HepG2 (cell line): ENCODE data around the gene ATP5PB.

ENCODE experiments used
- EZH2 ChIP-seq: conservative IDR thresholded peaks from 2 replicates; pipeline ENCODE4 v1.6.1; 2012; ENCODE audit warnings: mild to moderate bottlenecking, low read depth, low read length, moderate library complexity
- JUN ChIP-seq: sonication (generic); formaldehyde crosslinking; IDR thresholded peaks from 2 replicates; pipeline ENCODE4 v1.4.0; 2020; ENCODE audit warnings: mild to moderate bottlenecking, missing genetic modification reagents
- KDM5A ChIP-seq: fragments of 200-600 bp; sonication (generic); IDR thresholded peaks from 2 replicates; pipeline ENCODE4 v1.7.0; 2018; ENCODE audit warnings: antibody characterized with exemption, mild to moderate bottlenecking, low read length, borderline replicate concordance
- POLR2A ChIP-seq, 2 experiments: IDR thresholded peaks; 2 replicates each; pipeline ENCODE4 v1.6.1; 2011; ENCODE audit warnings: low read depth in 2 of 2, low read length in 2 of 2, mild to moderate bottlenecking in 1 of 2, moderate library complexity in 1 of 2; ENCODE audit not compliant: insufficient read depth in 1 of 2
- RXRA ChIP-seq: sonication (generic); formaldehyde crosslinking; IDR thresholded peaks from 2 replicates; pipeline ENCODE4 v1.5.1; 2020; ENCODE audit warnings: missing genetic modification reagents
- SMC3 ChIP-seq: IDR thresholded peaks from 2 replicates; pipeline ENCODE4 v1.6.1; 2011; ENCODE audit warnings: low read length, improper control_type of control experiment
- SP1 ChIP-seq, 2 experiments: fragments of 450-650 bp in 1 of 2; sonication (generic) in 1 of 2; formaldehyde crosslinking in 1 of 2; IDR thresholded peaks; 2 replicates each; pipeline versions ENCODE4 v1.4.0 to v1.6.1; 2016 to 2020; ENCODE audit warnings: missing genetic modification reagents in 1 of 2
- ZKSCAN1 ChIP-seq: fragments of 150-350 bp; IDR thresholded peaks from 2 replicates; pipeline ENCODE4 v1.6.1; 2014; ENCODE audit warnings: low read length
- ZNF367 ChIP-seq: sonication (generic); formaldehyde crosslinking; IDR thresholded peaks from 2 replicates; pipeline ENCODE4 v1.4.0; 2020; ENCODE audit warnings: missing genetic modification reagents, borderline replicate concordance
- TF ChIP-seq, protein P1 (sequence below): sonication (generic); formaldehyde crosslinking; conservative IDR thresholded peaks from 2 replicates; pipeline ENCODE4 v1.4.0; 2020; ENCODE audit warnings: missing genetic modification reagents

DNA sequence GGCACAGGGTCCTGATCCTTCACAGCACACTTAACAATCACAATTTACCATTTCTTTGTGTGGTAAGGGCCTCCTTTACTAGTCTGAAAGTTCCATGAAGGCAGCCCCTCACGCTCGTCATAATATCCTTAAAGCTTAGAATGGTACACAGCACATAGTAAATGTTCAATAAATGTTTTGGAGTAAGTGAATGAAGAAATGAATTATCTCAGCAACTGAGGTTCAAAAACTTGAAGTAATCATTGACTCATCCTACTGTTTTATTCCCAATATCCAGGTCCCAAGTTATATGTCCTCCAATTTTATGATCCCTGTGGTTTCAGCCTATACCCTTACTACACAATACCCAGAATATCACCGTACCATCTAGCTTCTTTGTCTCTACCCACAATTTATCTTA lies 22.3 kb downstream of the ATP5PB start:
- no peak for TF ChIP-seq JUN (CRISPR knock-in tag)
- no peak for TF ChIP-seq RXRA (CRISPR knock-in tag)
- TF ChIP-seq KDM5A, result no peak
- no peak for TF ChIP-seq SMC3
- TF ChIP-seq ZNF367, result no peak
- TF ChIP-seq EZH2, result no peak
- TF ChIP-seq SP1 (IDR thresholded peaks at IDR 0.05), result no peak
- no peak for TF ChIP-seq SP1 (CRISPR knock-in tag; IDR thresholded peaks at IDR 0.05)
- TF ChIP-seq ZKSCAN1, result no peak
- TF ChIP-seq, protein P1, sequence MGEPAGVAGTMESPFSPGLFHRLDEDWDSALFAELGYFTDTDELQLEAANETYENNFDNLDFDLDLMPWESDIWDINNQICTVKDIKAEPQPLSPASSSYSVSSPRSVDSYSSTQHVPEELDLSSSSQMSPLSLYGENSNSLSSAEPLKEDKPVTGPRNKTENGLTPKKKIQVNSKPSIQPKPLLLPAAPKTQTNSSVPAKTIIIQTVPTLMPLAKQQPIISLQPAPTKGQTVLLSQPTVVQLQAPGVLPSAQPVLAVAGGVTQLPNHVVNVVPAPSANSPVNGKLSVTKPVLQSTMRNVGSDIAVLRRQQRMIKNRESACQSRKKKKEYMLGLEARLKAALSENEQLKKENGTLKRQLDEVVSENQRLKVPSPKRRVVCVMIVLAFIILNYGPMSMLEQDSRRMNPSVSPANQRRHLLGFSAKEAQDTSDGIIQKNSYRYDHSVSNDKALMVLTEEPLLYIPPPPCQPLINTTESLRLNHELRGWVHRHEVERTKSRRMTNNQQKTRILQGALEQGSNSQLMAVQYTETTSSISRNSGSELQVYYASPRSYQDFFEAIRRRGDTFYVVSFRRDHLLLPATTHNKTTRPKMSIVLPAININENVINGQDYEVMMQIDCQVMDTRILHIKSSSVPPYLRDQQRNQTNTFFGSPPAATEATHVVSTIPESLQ, result no peak
- no peak for TF ChIP-seq POLR2A (IDR thresholded peaks at IDR 0.05; ENCODE audit: insufficient read depth in 1 of 2, low read depth in 2 of 2, low read length in 2 of 2)
